Measurements from ENCODE around the gene RNF150. TPM values are rescaled to one million over a fixed set of nuclear protein-coding genes. Genes with fewer than 3 reads are reported as not detected.
"Not testable (repeated sequence)": the region's sequence is repeated elsewhere in the genome, so short reads cannot be mapped to it uniquely, and the experiment has no call there.

RNF150 gene
- total RNA-seq, 1 donor from 2014 or later, result 14.8 TPM

DNA sequence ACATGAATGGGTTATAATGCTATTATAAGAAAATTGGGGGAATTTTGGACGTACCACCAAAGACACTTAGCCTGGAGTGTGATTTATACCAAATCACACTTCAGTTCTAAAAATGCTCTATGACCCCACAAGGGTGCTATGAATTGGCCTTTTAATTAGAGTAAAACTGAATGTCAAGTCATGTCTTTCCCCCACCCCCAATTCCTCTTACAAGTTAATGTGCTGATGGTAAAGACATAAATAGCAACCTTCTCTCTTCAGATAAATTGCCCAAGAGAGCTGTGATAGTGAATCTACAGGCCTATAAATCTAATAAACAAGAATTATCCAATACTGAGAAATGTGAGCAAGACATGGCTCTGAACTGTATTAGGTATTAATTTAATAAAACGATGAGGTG is 78.8 kb downstream of the RNF150 start:
- Mint-ChIP-seq H3K4me1 (ENCODE audit: low read depth) (peaks cover 8% of the 10 kb centered on the region), H3K27ac (ENCODE audit: unreplicated experiment) (no peak overlapping the region), H3K9me3 (ENCODE audit: low read depth) (peaks cover 14% of the 10 kb centered on the region), H3K36me3 (ENCODE audit: low read depth) (peaks cover 3% of the 10 kb centered on the region), H3K27me3 (ENCODE audit: low read depth) (no peaks in the 10 kb centered on the region), H3K4me3 (ENCODE audit: unreplicated experiment) (no peak overlapping the region)
- DNase-seq (ENCODE audit: low spot score), result no peak
- no peak for TF ChIP-seq CTCF (IDR thresholded peaks at IDR 0.05)

GRCh38 chr4:141050999-141051398 is 82.3 kb downstream of the RNF150 start:
- not testable (repeated sequence) for H3K4me3 Mint-ChIP-seq (ENCODE audit: unreplicated experiment); DNase-seq (ENCODE audit: low spot score); H3K27me3 Mint-ChIP-seq (ENCODE audit: low read depth); H3K36me3 Mint-ChIP-seq (ENCODE audit: low read depth); H3K27ac Mint-ChIP-seq (ENCODE audit: unreplicated experiment)
- Mint-ChIP-seq H3K4me1 (ENCODE audit: low read depth) (peaks cover 13% of the 10 kb centered on the region), H3K9me3 (ENCODE audit: low read depth) (peaks cover 14% of the 10 kb centered on the region)

DNA sequence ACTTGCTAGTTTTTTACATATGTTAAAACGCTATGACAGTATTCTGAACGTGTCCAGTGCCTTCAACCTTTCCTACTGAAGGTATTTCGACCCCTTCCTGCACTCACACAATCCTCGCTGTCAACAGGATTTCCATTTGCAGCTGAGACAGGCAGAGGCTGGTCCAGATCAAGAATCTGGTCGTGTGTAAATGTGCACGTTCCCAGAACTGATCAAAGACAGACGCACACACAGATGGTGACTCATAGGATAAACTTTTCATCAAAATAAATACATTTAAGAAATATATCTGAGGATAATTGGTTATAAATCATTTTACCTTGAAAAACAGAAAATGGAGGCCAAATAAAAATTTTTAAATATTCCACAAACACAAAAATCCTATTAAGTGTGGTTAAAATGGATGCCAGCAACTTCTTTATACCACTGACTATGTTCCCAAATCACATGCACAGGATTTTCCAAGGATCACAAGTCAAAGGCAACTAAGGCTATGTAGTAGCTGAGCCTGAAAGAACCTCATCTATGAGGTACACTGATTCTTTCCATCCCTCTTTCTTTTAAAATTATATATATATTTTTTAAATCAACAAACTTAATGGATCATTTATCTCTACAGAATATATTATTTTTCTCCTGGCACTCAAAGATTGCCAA is 85.9 kb downstream of the RNF150 start:
- peaks cover 3% of the 10 kb centered on the region for H3K36me3 Mint-ChIP-seq (ENCODE audit: low read depth)
- H3K27me3 Mint-ChIP-seq (ENCODE audit: low read depth), result no peaks in the 10 kb centered on the region
- no peak for TF ChIP-seq CTCF (IDR thresholded peaks at IDR 0.05)
- DNase-seq (ENCODE audit: low spot score), result no peak
- H3K9me3 Mint-ChIP-seq (ENCODE audit: low read depth), result peaks cover 14% of the 10 kb centered on the region
- H3K4me3 Mint-ChIP-seq (ENCODE audit: unreplicated experiment), result no peak overlapping the region
- H3K4me1 Mint-ChIP-seq (ENCODE audit: low read depth), result peaks cover 16% of the 10 kb centered on the region
- peak overlapping the region; percentile 6 for H3K27ac Mint-ChIP-seq (ENCODE audit: unreplicated experiment)

DNA sequence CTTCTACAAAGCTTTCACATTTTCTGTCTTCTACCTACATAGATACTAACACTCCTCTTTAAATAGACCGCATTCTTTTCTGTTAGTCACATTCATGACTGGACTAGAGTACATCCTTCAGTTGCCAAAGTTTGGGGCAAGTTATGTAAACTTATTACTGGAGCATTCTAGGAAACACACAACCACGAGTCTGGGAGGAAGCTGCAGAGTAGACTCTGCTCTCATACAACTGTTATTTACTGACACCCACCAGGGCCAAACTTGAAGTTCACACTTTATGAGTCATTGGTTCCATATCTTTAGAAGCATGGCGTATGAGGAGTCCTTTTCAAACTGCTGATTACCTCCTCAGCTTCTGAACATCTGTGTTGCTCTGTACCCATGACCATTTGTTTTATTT is 87.0 kb downstream of the RNF150 start:
- H3K4me1 Mint-ChIP-seq (ENCODE audit: low read depth), result peaks cover 18% of the 10 kb centered on the region
- H3K4me3 Mint-ChIP-seq (ENCODE audit: unreplicated experiment), result no peak overlapping the region
- TF ChIP-seq CTCF (IDR thresholded peaks at IDR 0.05), result no peak
- H3K27ac Mint-ChIP-seq (ENCODE audit: unreplicated experiment), result peak overlapping the region; percentile 38
- H3K36me3 Mint-ChIP-seq (ENCODE audit: low read depth), result peaks cover under 1% of the 10 kb centered on the region
- peaks cover 12% of the 10 kb centered on the region for H3K9me3 Mint-ChIP-seq (ENCODE audit: low read depth)
- no peak for DNase-seq (ENCODE audit: low spot score)
- H3K27me3 Mint-ChIP-seq (ENCODE audit: low read depth), result no peaks in the 10 kb centered on the region

DNA sequence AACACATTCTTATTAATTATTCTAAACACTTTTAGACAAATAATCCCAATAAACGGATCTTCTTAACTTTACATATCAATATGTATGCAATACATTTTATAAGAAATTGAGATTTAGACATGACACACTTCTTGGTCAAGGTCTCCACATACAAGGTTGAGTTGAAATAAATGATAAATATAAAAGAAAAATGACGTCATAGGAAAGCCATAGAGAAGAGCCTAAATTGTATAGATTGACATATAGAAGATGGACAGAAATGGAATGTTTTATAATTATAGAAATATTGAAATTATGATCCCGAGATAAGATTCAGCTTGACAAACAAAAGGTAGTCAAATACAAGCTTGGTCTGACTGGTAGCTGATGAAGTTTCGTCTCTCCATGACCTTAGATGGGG is 87.4 kb downstream of the RNF150 start:
- H3K27ac Mint-ChIP-seq (ENCODE audit: unreplicated experiment), result peak overlapping the region; percentile 38
- H3K9me3 Mint-ChIP-seq (ENCODE audit: low read depth), result peaks cover 10% of the 10 kb centered on the region
- no peak for TF ChIP-seq CTCF (IDR thresholded peaks at IDR 0.05)
- peaks cover 20% of the 10 kb centered on the region for H3K4me1 Mint-ChIP-seq (ENCODE audit: low read depth)
- no peak overlapping the region for H3K4me3 Mint-ChIP-seq (ENCODE audit: unreplicated experiment)
- H3K27me3 Mint-ChIP-seq (ENCODE audit: low read depth), result no peaks in the 10 kb centered on the region
- no peaks in the 10 kb centered on the region for H3K36me3 Mint-ChIP-seq (ENCODE audit: low read depth)
- DNase-seq (ENCODE audit: low spot score), result no peak

GRCh38 chr4:141041021-141041476 is 92.2 kb downstream of the RNF150 start:
- peaks cover 4% of the 10 kb centered on the region for H3K9me3 Mint-ChIP-seq (ENCODE audit: low read depth)
- no peak overlapping the region for H3K27ac Mint-ChIP-seq (ENCODE audit: unreplicated experiment)
- no peak overlapping the region for H3K4me3 Mint-ChIP-seq (ENCODE audit: unreplicated experiment)
- no peak for DNase-seq (ENCODE audit: low spot score)
- no peak for TF ChIP-seq CTCF (IDR thresholded peaks at IDR 0.05)
- no peaks in the 10 kb centered on the region for H3K36me3 Mint-ChIP-seq (ENCODE audit: low read depth)
- peaks cover 20% of the 10 kb centered on the region for H3K4me1 Mint-ChIP-seq (ENCODE audit: low read depth)
- H3K27me3 Mint-ChIP-seq (ENCODE audit: low read depth), result no peaks in the 10 kb centered on the region
